Thyroid gland (tissue), 4 donors: ENCODE results near the gene PDE4A. TPM values are rescaled to one million over a fixed set of nuclear protein-coding genes. Genes with fewer than 3 reads are reported as not detected.

Experiments
- DNase-seq, 2 donors: peaks; one replicate each; pipeline ENCODE4 v3.0.0-alpha.2; 2019
- H3K27ac ChIP-seq, 3 donors: fragments of 200-600 bp; sonication (generic); 1 replicate in 2 of 3; 2 replicates in 1 of 3; pipeline ENCODE4 v1.5.1; 2016 to 2019; ENCODE audit warnings: mild to moderate bottlenecking in 1 of 3, moderate library complexity in 1 of 3
- H3K27me3 ChIP-seq: fragments of 200-600 bp; sonication (generic); one replicate; pipeline ENCODE4 v1.5.1; 2019
- H3K36me3 ChIP-seq, 2 donors: fragments of 200-600 bp; sonication (generic); one replicate each; pipeline ENCODE4 v1.5.1; 2016 to 2019
- H3K4me1 ChIP-seq, 2 donors: fragments of 200-600 bp; sonication (generic); one replicate each; pipeline ENCODE4 v1.5.1; 2017 to 2019
- H3K4me3 ChIP-seq, 3 donors: fragments of 200-600 bp; sonication (generic); replicated peaks in 1 of 3; 1 replicate in 2 of 3; 2 replicates in 1 of 3; pipeline ENCODE4 v1.5.1; 2016; ENCODE audit warnings: mild to moderate bottlenecking in 1 of 3
- H3K9me3 ChIP-seq: fragments of 200-600 bp; sonication (generic); one replicate; pipeline ENCODE4 v1.5.1; 2017
- CTCF ChIP-seq, 6 experiments: fragments of 200-600 bp in 3 of 6; fragments of 450-650 bp in 3 of 6; sonication (generic) in 3 of 6; IDR thresholded peaks; one replicate each; pipeline ENCODE4 v1.5.1; 2016 to 2019; ENCODE audit warnings: antibody characterized with exemption in 6 of 6, mild to moderate bottlenecking in 2 of 6, inconsistent platforms in 1 of 6, moderate library complexity in 1 of 6
- POLR2A ChIP-seq, 2 donors: fragments of 450-650 bp; IDR thresholded peaks; one replicate each; pipeline ENCODE4 v1.6.1; 2017; ENCODE audit warnings: antibody characterized with exemption in 2 of 2, mild to moderate bottlenecking in 2 of 2, moderate library complexity in 1 of 2
- WGBS, 2 donors: methylation state at CpG; one replicate each; pipeline ENCODE4 v1.1.5; 2017; 5-methylcytosine and 5-hydroxymethylcytosine counted together
- intact Hi-C: fragments of 100-400 bp; cut with DNase I; formaldehyde crosslinking; loops from one replicate; pipeline ENCODE4 v1.15.1; 2023
- total RNA-seq, 4 donors: library from RNA; depleted of rRNA; stranded (reverse); fragments of >200 nt; gene quantifications; one replicate each; pipeline ENCODE4 v1.2.3, GENCODE V29; 2016

PDE4A gene
- total RNA-seq, 4 donors from 2014 or later: 16.1 to 21.0 (median 18.4) TPM

GRCh38 chr19:10419200-10419645 lies 1.1 kb upstream of the PDE4A start:
- TF ChIP-seq POLR2A (IDR thresholded peaks at IDR 0.05) (no peak), CTCF (IDR thresholded peaks at IDR 0.05) (no peak)
- Histone ChIP-seq H3K4me1 (peaks cover 24 to 52% of the 10 kb centered on the region in 2 donors), H3K36me3 (no peaks in the 10 kb centered on the region), H3K27me3 (peaks cover 43% of the 10 kb centered on the region), H3K27ac (no peak overlapping the region), H3K4me3 (no peak overlapping the region), H3K9me3 (no peaks in the 10 kb centered on the region)
- no peak for DNase-seq
- intact Hi-C loops: no loop called here
- WGBS, 2 donors: 0 to 2% methylated on average over 5 to 23 of the region's 40 CpGs

GRCh38 chr19:10419646-10420443 lies 493 bp upstream of the PDE4A start:
- Histone ChIP-seq H3K36me3 (no peaks in the 10 kb centered on the region), H3K4me1 (peaks cover 27 to 59% of the 10 kb centered on the region in 2 donors), H3K9me3 (no peaks in the 10 kb centered on the region), H3K27me3 (peaks cover 43% of the 10 kb centered on the region), H3K27ac (no peak overlapping the region), H3K4me3 (no peak overlapping the region)
- intact Hi-C loops: no loop called here
- DNase-seq: no peak
- TF ChIP-seq CTCF (IDR thresholded peaks at IDR 0.05): no peak
- TF ChIP-seq POLR2A (IDR thresholded peaks at IDR 0.05): no peak
- 1 to 2% methylated on average over 28 to 40 of the region's 61 CpGs for whole genome bisulfite sequencing, 2 donors

- H3K4me3 ChIP-seq: no peak overlapping the region
- no peaks in the 10 kb centered on the region for H3K36me3 ChIP-seq
- H3K27ac ChIP-seq: no peak overlapping the region
- no peak for DNase-seq
- TF ChIP-seq POLR2A (IDR thresholded peaks at IDR 0.05) (no peak), CTCF (IDR thresholded peaks at IDR 0.05) (no peak)
- no peaks in the 10 kb centered on the region for H3K9me3 ChIP-seq
- WGBS, 2 donors: 28 to 33% methylated on average over 10 of the region's 17 CpGs
- peaks cover 24 to 59% of the 10 kb centered on the region in 2 donors for H3K4me1 ChIP-seq
- peaks cover 43% of the 10 kb centered on the region for H3K27me3 ChIP-seq
- intact Hi-C loops: no loop called here
Observed at GRCh38 chr19:10421240-10422045, 1.1 kb downstream of the PDE4A start.

GRCh38 chr19:10422046-10422461 lies 1.7 kb downstream of the PDE4A start:
- Histone ChIP-seq H3K4me1 (peaks cover 24 to 54% of the 10 kb centered on the region in 2 donors), H3K9me3 (no peaks in the 10 kb centered on the region), H3K27ac (no peak overlapping the region), H3K27me3 (peaks cover 43% of the 10 kb centered on the region), H3K36me3 (no peaks in the 10 kb centered on the region), H3K4me3 (no peak overlapping the region)
- no peak for DNase-seq
- intact Hi-C loops: no loop called here
- 61 to 79% methylated on average over 4 of the region's 4 CpGs for WGBS, 2 donors
- TF ChIP-seq CTCF (IDR thresholded peaks at IDR 0.05) (no peak), POLR2A (IDR thresholded peaks at IDR 0.05) (no peak)
